ENCODE data around the gene CDK12. TPM values are rescaled to one million over a fixed set of nuclear protein-coding genes. Genes with fewer than 3 reads are reported as not detected.
"Not testable (repeated sequence)": the region's sequence is repeated elsewhere in the genome, so short reads cannot be mapped to it uniquely, and the experiment has no call there.

CDK12 gene
- polyA plus RNA-seq, 12 donors, result 23.5 to 59.0 (median 32.6) TPM; not detected in 1

DNA sequence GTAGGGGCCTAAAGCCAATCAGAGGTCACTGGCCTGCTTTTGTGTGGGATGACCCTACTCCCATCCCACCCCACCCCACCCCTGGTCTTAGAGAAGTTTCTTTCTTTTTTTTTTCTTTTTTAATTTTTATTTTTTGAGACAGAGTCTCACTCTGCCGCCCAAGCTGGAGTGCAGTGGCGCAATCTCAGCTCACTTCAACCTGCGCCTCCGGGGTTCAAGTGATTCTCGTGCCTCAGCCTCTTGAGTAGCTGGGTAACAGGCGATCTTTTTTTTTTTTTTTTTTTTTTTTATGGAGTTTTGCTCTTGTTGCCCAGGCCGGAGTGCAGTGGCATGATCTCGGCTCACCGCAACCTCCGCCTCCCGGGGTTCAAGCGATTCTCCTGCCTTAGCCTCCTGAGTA lies 83.1 kb downstream of the CDK12 start:
- DNase-seq, result not testable (repeated sequence)

GRCh38 chr17:39547713-39548478 lies 86.6 kb downstream of the CDK12 start:
- peak; percentile 59 for DNase-seq

GRCh38 chr17:39548494-39549225 lies 87.4 kb downstream of the CDK12 start:
- no peak for DNase-seq

- no peak for DNase-seq
Observed at GRCh38 chr17:39549747-39550573, 88.7 kb downstream of the CDK12 start.

DNA sequence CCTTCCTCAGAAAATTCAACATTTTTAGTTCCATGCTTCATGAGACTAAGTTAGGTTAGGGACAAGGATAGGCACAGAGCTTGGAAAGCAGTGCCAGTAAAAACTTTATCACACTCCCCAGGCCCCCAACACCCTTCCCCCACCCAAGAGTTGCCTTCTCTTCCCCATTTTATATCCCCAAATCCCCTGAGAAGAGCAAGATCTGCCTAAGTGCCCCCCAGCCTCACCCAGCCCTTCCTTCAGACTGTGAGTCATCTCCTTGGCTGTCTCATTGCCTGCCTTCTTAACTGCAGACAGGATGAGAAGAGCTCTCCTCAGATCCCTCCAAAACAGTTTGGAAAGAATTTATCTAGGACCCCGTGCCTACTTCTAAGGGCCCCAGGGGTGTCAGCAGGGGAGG lies 90.6 kb downstream of the CDK12 start:
- DNase-seq, result no peak

GRCh38 chr17:39553341-39553945 lies 92.2 kb downstream of the CDK12 start:
- DNase-seq, result no peak

- DNase-seq, result no peak
Observed at GRCh38 chr17:39555368-39555767, 94.1 kb downstream of the CDK12 start.

DNA sequence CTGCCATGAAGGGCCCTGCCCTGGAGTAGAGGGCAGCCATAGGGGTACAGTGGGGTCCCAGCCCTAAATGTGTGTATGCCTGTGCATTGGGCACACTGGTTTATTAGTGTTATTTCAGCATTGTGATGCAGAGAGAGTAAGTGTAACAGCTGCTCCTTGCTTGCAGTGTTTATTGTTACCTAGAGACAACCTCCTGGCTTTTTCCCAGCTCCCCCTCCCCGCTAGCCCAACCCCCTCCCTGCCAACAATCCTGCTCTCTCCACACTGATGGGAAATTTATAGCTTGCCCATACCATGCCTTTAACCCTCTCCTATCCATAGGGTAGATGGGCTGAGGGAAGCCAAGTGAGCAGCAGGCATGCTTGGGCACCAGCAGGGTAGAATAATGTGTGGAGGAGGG lies 95.1 kb downstream of the CDK12 start:
- DNase-seq, result no peak

DNA sequence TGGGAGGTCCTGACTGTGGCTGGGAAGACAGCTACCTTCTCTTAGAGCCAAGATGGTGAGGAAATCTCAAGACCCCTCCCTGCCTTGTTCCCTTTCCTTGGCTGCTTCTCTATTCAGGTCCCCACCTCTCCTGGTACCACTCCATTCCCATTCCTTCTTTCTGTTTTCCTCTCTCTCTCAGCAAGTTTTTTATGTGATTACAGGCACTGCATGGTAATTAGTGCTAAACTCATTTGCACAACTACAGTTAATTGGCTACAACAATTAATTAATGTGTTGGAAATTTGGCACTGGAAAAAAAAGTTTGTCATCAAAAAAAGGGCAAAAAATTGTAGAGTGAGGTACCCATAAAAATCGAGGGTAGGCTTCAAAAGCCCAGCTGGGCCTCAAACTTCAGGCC lies 101.1 kb downstream of the CDK12 start:
- no peak for DNase-seq

DNA sequence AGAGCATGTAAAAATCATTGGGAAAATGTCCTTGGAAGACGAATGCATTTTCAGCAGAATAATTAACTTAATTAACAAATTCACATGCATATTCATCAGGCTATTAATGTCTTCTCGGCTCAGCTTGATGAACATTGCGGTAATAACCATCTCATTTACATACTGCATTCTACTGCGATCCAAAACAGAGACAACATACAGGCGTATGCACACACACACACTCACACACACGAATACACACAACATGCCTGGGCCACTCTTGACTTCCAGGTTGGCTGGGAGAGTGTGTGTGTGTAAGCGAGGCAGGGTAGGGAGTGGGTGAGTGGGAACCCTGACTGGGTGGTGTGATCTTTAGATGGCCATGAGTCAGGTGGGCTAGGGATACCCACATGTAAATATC lies 101.7 kb downstream of the CDK12 start:
- DNase-seq, result no peak

DNA sequence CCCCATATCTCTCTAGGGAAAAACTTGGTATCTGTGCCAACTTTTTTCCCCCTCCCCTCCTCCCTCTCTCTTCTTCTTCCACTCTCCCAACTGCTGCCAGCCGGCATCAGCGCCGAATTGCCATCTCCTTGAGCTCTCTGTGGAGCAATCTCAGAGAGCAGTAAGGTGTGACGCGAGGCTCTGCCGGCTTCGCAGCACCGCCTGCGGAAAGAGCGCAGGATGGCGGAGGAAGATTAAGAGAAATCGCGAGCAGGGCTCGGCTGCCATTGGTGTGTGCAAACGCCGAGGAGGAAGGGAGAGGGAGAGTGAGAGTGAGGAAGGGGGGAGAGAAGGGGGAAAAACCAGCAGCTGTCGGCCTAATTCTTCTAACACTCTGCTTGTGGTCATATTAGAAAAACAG lies 102.2 kb downstream of the CDK12 start:
- DNase-seq, result no peak

GRCh38 chr17:39564211-39564848 lies 103.0 kb downstream of the CDK12 start:
- no peak for DNase-seq

- no peak for DNase-seq
Observed at GRCh38 chr17:39566094-39566850, 105.0 kb downstream of the CDK12 start.

- no peak for DNase-seq
Observed at GRCh38 chr17:39568702-39569101, 107.4 kb downstream of the CDK12 start.

DNA sequence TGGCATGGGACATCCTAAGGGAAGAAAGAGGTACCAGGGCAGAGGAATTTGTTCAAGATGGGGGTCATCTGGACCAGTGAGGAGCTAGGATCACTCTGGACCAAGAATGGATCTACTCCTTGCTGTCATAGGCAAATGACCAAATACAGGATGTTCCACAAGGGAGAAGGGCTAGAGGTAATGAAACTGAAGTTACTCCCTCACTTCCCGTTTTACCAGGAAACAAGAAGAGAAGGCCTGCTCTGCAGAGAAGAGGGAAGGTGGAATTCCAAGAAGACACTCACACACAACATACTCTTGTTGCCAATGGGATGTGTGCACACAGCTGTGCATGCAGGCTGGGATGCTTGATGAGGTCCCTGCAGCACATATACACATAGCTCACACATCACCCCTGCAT lies 107.8 kb downstream of the CDK12 start:
- DNase-seq, result no peak

DNA sequence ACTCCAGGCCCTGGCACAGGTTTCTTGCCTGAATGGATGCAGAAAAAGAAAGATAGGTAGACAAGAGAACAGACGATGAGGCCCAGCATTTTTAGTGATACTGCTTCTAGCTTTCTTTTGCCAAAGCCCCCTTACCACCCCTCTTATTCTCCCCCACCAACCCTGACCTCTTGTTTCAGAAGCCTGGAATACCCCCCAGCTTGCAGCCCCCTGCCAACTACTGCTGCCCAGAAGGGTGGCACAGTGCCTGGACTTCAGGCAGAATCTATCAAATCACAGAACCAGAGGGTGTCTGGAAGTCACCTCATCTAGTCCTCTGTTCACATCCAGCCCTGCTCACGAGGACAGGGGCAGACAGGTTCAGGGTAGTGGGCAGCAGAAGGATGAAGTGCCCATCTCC lies 110.8 kb downstream of the CDK12 start:
- no peak for DNase-seq

DNA sequence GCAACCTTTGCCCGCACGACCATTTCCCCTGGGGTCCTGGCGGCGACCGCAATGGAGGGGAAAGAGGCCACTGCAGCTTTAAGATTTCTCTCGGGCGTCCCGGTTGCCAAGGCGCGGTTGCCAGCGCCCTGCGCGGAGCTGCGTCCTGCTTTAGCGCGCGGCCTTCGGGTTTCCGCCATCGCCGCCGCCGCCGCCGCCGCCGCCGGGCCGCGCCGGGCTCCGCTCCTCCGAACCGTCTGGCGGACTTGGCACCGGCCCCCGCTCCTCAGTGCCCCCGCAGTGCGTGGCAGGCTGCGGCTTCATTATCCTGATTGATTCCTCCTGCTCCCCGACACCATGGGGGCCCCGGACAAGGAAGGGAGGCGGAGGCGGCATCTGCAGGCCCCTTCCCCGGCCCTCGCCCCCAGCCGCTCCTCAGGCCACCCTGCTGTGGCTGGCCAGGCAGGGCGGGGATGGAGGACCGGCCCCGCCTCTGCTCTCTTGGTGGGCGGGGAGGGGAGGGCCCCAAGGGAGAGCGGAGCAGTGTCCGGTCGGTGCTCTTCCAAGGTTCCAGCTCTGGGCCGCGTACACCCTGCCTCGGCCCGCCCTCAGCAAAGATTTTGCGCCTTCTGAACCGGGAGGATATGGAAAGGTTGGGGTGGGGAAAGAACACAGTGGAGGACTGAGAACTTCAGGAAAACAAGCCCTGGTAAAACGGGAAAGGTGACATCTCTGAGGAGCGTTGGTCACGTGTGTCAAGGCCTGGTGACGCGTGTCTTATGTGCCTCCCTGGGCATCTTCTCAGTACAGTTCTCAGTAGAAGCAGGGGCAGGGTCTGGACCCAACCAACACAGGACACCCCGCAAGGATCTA lies 112.4 kb downstream of the CDK12 start:
- DNase-seq, result peak; percentile 71

- DNase-seq, result no peak
Observed at GRCh38 chr17:39576187-39576586, 114.9 kb downstream of the CDK12 start.

DNA sequence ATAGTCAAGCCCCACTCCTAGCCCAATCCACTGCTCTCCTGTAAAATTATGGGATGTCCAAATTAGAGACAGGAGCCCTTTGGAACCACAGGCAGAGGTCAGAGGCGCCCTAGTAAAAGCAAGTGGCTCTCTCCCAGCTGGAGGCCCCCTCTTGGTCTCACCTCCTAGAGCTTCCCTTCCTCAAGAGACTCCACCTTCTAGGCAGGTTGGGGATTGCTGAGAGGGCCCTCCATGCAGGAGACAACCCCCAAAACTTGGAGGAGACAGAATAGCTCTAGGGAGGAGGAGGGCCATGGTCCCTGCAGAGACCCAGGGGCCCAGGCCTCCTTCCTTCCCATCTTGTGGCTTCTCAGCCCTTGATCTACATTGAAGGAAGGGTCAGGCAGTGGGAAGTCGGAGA lies 117.0 kb downstream of the CDK12 start:
- no peak for DNase-seq

Measured in muscle of arm (tissue), 12 donors.